BLaER1 treated with 17β-estradiol and CSF1 and Interleukin-3, amounts not matched to agents 10 nM and 100 nM (cell line): ENCODE data around the gene RAB3GAP1.

ENCODE experiments used
- H3K27ac ChIP-seq, 11 experiments: shearing (Covaris generic); formaldehyde crosslinking; 2 replicates each; pipeline ENCODE4 v1.8.1; 2022
- H3K27me3 ChIP-seq, 11 experiments: shearing (Covaris generic); formaldehyde crosslinking; 2 replicates each; pipeline ENCODE4 v1.8.1; 2022
- H3K36me3 ChIP-seq, 11 experiments: shearing (Covaris generic); formaldehyde crosslinking; 2 replicates each; pipeline ENCODE4 v1.8.1; 2022
- H3K4me1 ChIP-seq, 10 experiments: shearing (Covaris generic); formaldehyde crosslinking; 2 replicates each; pipeline ENCODE4 v1.8.1; 2022
- H3K4me2 ChIP-seq, 11 experiments: shearing (Covaris generic); formaldehyde crosslinking; 2 replicates each; pipeline ENCODE4 v1.8.1; 2022
- H3K4me3 ChIP-seq, 10 experiments: shearing (Covaris generic); formaldehyde crosslinking; 2 replicates each; pipeline ENCODE4 v1.8.1; 2022
- H3K9ac ChIP-seq, 11 experiments: shearing (Covaris generic); formaldehyde crosslinking; 2 replicates each; pipeline ENCODE4 v1.8.1; 2022
- H3K9me3 ChIP-seq, 11 experiments: shearing (Covaris generic); formaldehyde crosslinking; replicated peaks in 1 of 11; 2 replicates each; pipeline ENCODE4 v1.8.1; 2022
- H4K20me1 ChIP-seq, 11 experiments: shearing (Covaris generic); formaldehyde crosslinking; 2 replicates each; pipeline ENCODE4 v1.8.1; 2022
- Cebpa-rat ChIP-seq, 11 experiments: shearing (Covaris generic); IDR thresholded peaks; 2 replicates each; pipeline ENCODE4 v1.8.1; 2022

Gene RAB3GAP1

GRCh38 chr2:135175177-135175576 is 123.1 kb downstream of the RAB3GAP1 start:
- H4K20me1 ChIP-seq, result no peaks in the 10 kb centered on the region; a peak in 1 of 22 replicates
- H3K9me3 ChIP-seq, result peaks cover 26 to 38% (median 29%) of the 10 kb centered on the region in 11 experiments
- no peaks in the 10 kb centered on the region for H3K27me3 ChIP-seq
- H3K4me3 ChIP-seq, result no peak overlapping the region
- H3K4me2 ChIP-seq, result no peak overlapping the region
- H3K9ac ChIP-seq, result no peak overlapping the region
- no peak overlapping the region for H3K27ac ChIP-seq
- H3K4me1 ChIP-seq, result no peaks in the 10 kb centered on the region
- TF ChIP-seq Cebpa-rat (IDR thresholded peaks at IDR 0.05), result no peak
- peaks cover 61 to 78% (median 71%) of the 10 kb centered on the region in 11 experiments for H3K36me3 ChIP-seq

- TF ChIP-seq Cebpa-rat (IDR thresholded peaks at IDR 0.05), result no peak
These were observed 127.6 kb downstream of the RAB3GAP1 start for GRCh38 chr2:135179689-135180088.

GRCh38 chr2:135182190-135182589 is 130.1 kb downstream of the RAB3GAP1 start:
- peaks cover 2 to 6% (median 5%) of the 10 kb centered on the region in 11 experiments; a peak in 19 of 22 replicates for H3K9me3 ChIP-seq
- H4K20me1 ChIP-seq, result no peaks in the 10 kb centered on the region
- peaks cover 2 to 8% (median 5%) of the 10 kb centered on the region in 11 experiments; a peak in 13 of 22 replicates for H3K36me3 ChIP-seq
- no peak for TF ChIP-seq Cebpa-rat (IDR thresholded peaks at IDR 0.05)
- no peaks in the 10 kb centered on the region for H3K4me1 ChIP-seq
- no peak overlapping the region for H3K27ac ChIP-seq
- H3K4me3 ChIP-seq, result no peak overlapping the region
- no peak overlapping the region for H3K9ac ChIP-seq
- H3K4me2 ChIP-seq, result no peak overlapping the region
- H3K27me3 ChIP-seq, result no peaks in the 10 kb centered on the region

More at GRCh38 chr2:135179689-135180088, 127.6 kb downstream of the RAB3GAP1 start:
- no peak overlapping the region for H3K27ac ChIP-seq
- peaks cover 26 to 29% (median 28%) of the 10 kb centered on the region in 11 experiments for H3K9me3 ChIP-seq
- no peaks in the 10 kb centered on the region for H3K27me3 ChIP-seq
- H3K4me1 ChIP-seq, result no peaks in the 10 kb centered on the region
- H3K4me3 ChIP-seq, result no peak overlapping the region
- no peak overlapping the region for H3K9ac ChIP-seq
- H3K36me3 ChIP-seq, result peaks cover 26 to 33% (median 29%) of the 10 kb centered on the region in 11 experiments
- H3K4me2 ChIP-seq, result no peak overlapping the region
- H4K20me1 ChIP-seq, result no peaks in the 10 kb centered on the region

GRCh38 chr2:135182601-135183000 is 130.5 kb downstream of the RAB3GAP1 start:
- no peaks in the 10 kb centered on the region for H4K20me1 ChIP-seq
- no peaks in the 10 kb centered on the region for H3K27me3 ChIP-seq
- no peak overlapping the region for H3K4me2 ChIP-seq
- H3K9me3 ChIP-seq, result peaks cover 3 to 6% (median 4%) of the 10 kb centered on the region in 11 experiments; a peak in 16 of 22 replicates
- H3K27ac ChIP-seq, result no peak overlapping the region
- no peak overlapping the region for H3K9ac ChIP-seq
- no peak for TF ChIP-seq Cebpa-rat (IDR thresholded peaks at IDR 0.05)
- no peaks in the 10 kb centered on the region for H3K4me1 ChIP-seq
- peaks cover 0 to 5% (median under 1%) of the 10 kb centered on the region in 11 experiments; a peak in 3 of 22 replicates for H3K36me3 ChIP-seq
- no peak overlapping the region for H3K4me3 ChIP-seq

- Histone ChIP-seq H3K36me3 (no peaks in the 10 kb centered on the region; a peak in 1 of 22 replicates), H3K4me1 (no peaks in the 10 kb centered on the region), H3K9me3 (peaks cover 9 to 14% (median 13%) of the 10 kb centered on the region in 11 experiments; a peak in 17 of 22 replicates), H3K9ac (no peak overlapping the region), H3K27me3 (no peaks in the 10 kb centered on the region), H3K4me2 (no peak overlapping the region), H4K20me1 (no peaks in the 10 kb centered on the region), H3K27ac (no peak overlapping the region), H3K4me3 (no peak overlapping the region)
- no peak for TF ChIP-seq Cebpa-rat (IDR thresholded peaks at IDR 0.05)
These were observed 131.7 kb downstream of the RAB3GAP1 start for GRCh38 chr2:135183822-135184221.

GRCh38 chr2:135186054-135186453 is 134.0 kb downstream of the RAB3GAP1 start:
- Histone ChIP-seq H3K4me2 (no peak overlapping the region), H3K27ac (no peak overlapping the region), H4K20me1 (no peaks in the 10 kb centered on the region), H3K27me3 (no peaks in the 10 kb centered on the region), H3K4me1 (no peaks in the 10 kb centered on the region), H3K9ac (no peak overlapping the region), H3K4me3 (no peak overlapping the region), H3K9me3 (peaks cover 28 to 36% (median 33%) of the 10 kb centered on the region in 11 experiments), H3K36me3 (peaks cover 0 to 6% (median 0%) of the 10 kb centered on the region in 11 experiments; a peak in 3 of 22 replicates)
- no peak for TF ChIP-seq Cebpa-rat (IDR thresholded peaks at IDR 0.05)

GRCh38 chr2:135187270-135187669 is 135.2 kb downstream of the RAB3GAP1 start:
- Histone ChIP-seq H3K9ac (no peak overlapping the region), H3K4me3 (no peak overlapping the region), H3K4me2 (no peak overlapping the region)

GRCh38 chr2:135189148-135189547 is 137.1 kb downstream of the RAB3GAP1 start:
- no peak for TF ChIP-seq Cebpa-rat (IDR thresholded peaks at IDR 0.05)
- no peaks in the 10 kb centered on the region for H4K20me1 ChIP-seq
- H3K36me3 ChIP-seq, result peaks cover 0 to 6% (median 0%) of the 10 kb centered on the region in 11 experiments; a peak in 3 of 22 replicates
- H3K9ac ChIP-seq, result no peak overlapping the region
- no peak overlapping the region for H3K4me2 ChIP-seq
- H3K27ac ChIP-seq, result no peak overlapping the region
- H3K27me3 ChIP-seq, result no peaks in the 10 kb centered on the region
- H3K4me3 ChIP-seq, result no peak overlapping the region
- H3K4me1 ChIP-seq, result no peaks in the 10 kb centered on the region
- peaks cover 36 to 58% (median 46%) of the 10 kb centered on the region in 11 experiments for H3K9me3 ChIP-seq

More at GRCh38 chr2:135187270-135187669, 135.2 kb downstream of the RAB3GAP1 start:
- H3K36me3 ChIP-seq, result peaks cover 0 to 6% (median 0%) of the 10 kb centered on the region in 11 experiments; a peak in 3 of 22 replicates
- H3K9me3 ChIP-seq, result peaks cover 35 to 46% (median 42%) of the 10 kb centered on the region in 11 experiments
- no peaks in the 10 kb centered on the region for H3K4me1 ChIP-seq
- no peaks in the 10 kb centered on the region for H3K27me3 ChIP-seq
- no peaks in the 10 kb centered on the region for H4K20me1 ChIP-seq
- H3K27ac ChIP-seq, result no peak overlapping the region
- TF ChIP-seq Cebpa-rat (IDR thresholded peaks at IDR 0.05), result no peak

GRCh38 chr2:135190799-135191198 is 138.7 kb downstream of the RAB3GAP1 start:
- Histone ChIP-seq H3K9me3 (peaks cover 38 to 60% (median 46%) of the 10 kb centered on the region in 11 experiments), H3K4me2 (no peak overlapping the region), H3K27ac (no peak overlapping the region), H3K9ac (no peak overlapping the region), H4K20me1 (no peaks in the 10 kb centered on the region), H3K36me3 (peaks cover 0 to 6% (median 0%) of the 10 kb centered on the region in 11 experiments; a peak in 2 of 22 replicates), H3K4me3 (no peak overlapping the region), H3K27me3 (no peaks in the 10 kb centered on the region), H3K4me1 (no peaks in the 10 kb centered on the region)
- no peak for TF ChIP-seq Cebpa-rat (IDR thresholded peaks at IDR 0.05)

GRCh38 chr2:135198481-135198880 is 146.4 kb downstream of the RAB3GAP1 start:
- Histone ChIP-seq H3K27ac (no peak overlapping the region), H3K9ac (no peak overlapping the region), H3K4me2 (no peak overlapping the region), H3K4me1 (no peaks in the 10 kb centered on the region), H3K27me3 (no peaks in the 10 kb centered on the region), H3K4me3 (no peak overlapping the region), H4K20me1 (no peaks in the 10 kb centered on the region), H3K9me3 (peaks cover 0 to 9% (median 0%) of the 10 kb centered on the region in 11 experiments; a peak in 5 of 22 replicates), H3K36me3 (peaks cover 0 to 10% (median 0%) of the 10 kb centered on the region in 11 experiments; a peak in 4 of 22 replicates)
- TF ChIP-seq Cebpa-rat (IDR thresholded peaks at IDR 0.05), result no peak
